A549 (cell line): ENCODE data around the gene ATP5ME.

ENCODE experiments used
- CEBPB ChIP-seq, 2 experiments: fragments of >200 bp in 1 of 2; sonication (Bioruptor Twin) in 1 of 2; formaldehyde crosslinking in 1 of 2; IDR thresholded peaks; 2 replicates each; pipeline ENCODE4 v1.6.1; 2012 to 2016
- CTCF ChIP-seq: fragments of >200 bp; sonication (Bioruptor Twin); formaldehyde crosslinking; IDR thresholded peaks from 3 replicates; pipeline ENCODE4 v1.5.1; 2016
- KDM1A ChIP-seq: fragments of 200-600 bp; sonication (generic); IDR thresholded peaks from 2 replicates; pipeline ENCODE4 v1.6.1; 2016; ENCODE audit warnings: low read depth, mild to moderate bottlenecking
- POLR2A ChIP-seq: IDR thresholded peaks from 2 replicates; pipeline ENCODE4 v1.6.1; 2012; ENCODE audit warnings: mild to moderate bottlenecking, low read length

- no peak for TF ChIP-seq POLR2A
- no peak for TF ChIP-seq CEBPB (IDR thresholded peaks at IDR 0.05)
- TF ChIP-seq KDM1A: no peak
- no peak for TF ChIP-seq CTCF
These were observed 35.3 kb upstream of the ATP5ME start for GRCh38 chr4:709348-709747.
